Esophagus squamous epithelium (tissue), 5 donors: ENCODE results near the gene ALDH5A1. TPM values are rescaled to one million over a fixed set of nuclear protein-coding genes. Genes with fewer than 3 reads are reported as not detected.

ENCODE experiments used
- DNase-seq: peaks from one replicate; lab custom pipeline; 2025; lab: John Stamatoyannopoulos, UW
- H3K27ac ChIP-seq, 4 donors: fragments of 200-600 bp; sonication (generic); one replicate each; pipeline ENCODE4 v1.5.1; 2016 to 2019; ENCODE audit warnings: mild to moderate bottlenecking in 1 of 4
- H3K27me3 ChIP-seq, 4 donors: fragments of 200-600 bp; sonication (generic); 1 replicate in 3 of 4; 2 replicates in 1 of 4; pipeline versions ENCODE4 v1.5.1 to v1.6.0; 2017 to 2021; ENCODE audit warnings: antibody characterized with exemption in 1 of 4
- H3K36me3 ChIP-seq, 3 donors: fragments of 200-600 bp; sonication (generic); one replicate each; pipeline ENCODE4 v1.5.1; 2016 to 2019
- H3K4me1 ChIP-seq, 3 donors: fragments of 200-600 bp; sonication (generic); one replicate each; pipeline ENCODE4 v1.5.1; 2017 to 2019
- H3K4me3 ChIP-seq, 4 donors: fragments of 200-600 bp; sonication (generic); 1 replicate in 3 of 4; 2 replicates in 1 of 4; pipeline ENCODE4 v1.5.1; 2016 to 2019; ENCODE audit warnings: mild to moderate bottlenecking in 2 of 4, moderate library complexity in 1 of 4
- H3K9me3 ChIP-seq, 3 donors: fragments of 200-600 bp; sonication (generic); one replicate each; pipeline ENCODE4 v1.5.1; 2016 to 2019
- POLR2A ChIP-seq, 4 donors: fragments of 450-650 bp; IDR thresholded peaks; one replicate each; pipeline ENCODE4 v1.6.1; 2017; ENCODE audit warnings: antibody characterized with exemption in 4 of 4, mild to moderate bottlenecking in 4 of 4, moderate library complexity in 3 of 4
- WGBS, 2 donors: methylation state at CpG; one replicate each; pipeline ENCODE4 v1.1.5; 2018; 5-methylcytosine and 5-hydroxymethylcytosine counted together
- intact Hi-C: fragments of 100-400 bp; cut with DNase I; formaldehyde crosslinking; loops from one replicate; pipeline ENCODE4 v1.15.0; 2022
- total RNA-seq, 4 donors: library from RNA; depleted of rRNA; stranded (reverse); fragments of >200 nt; gene quantifications; one replicate each; pipeline ENCODE4 v1.1.0, GENCODE V29; 2016
- TF ChIP-seq, protein P1 (sequence below), 6 experiments: fragments of 450-650 bp in 4 of 6; fragments of 200-600 bp in 2 of 6; sonication (generic) in 2 of 6; IDR thresholded peaks; one replicate each; pipeline ENCODE4 v1.5.1; 2016 to 2019; ENCODE audit warnings: antibody characterized with exemption in 6 of 6, mild to moderate bottlenecking in 4 of 6, moderate library complexity in 4 of 6
- donor health status: DM: yes; HTN: yes; CAD: no.

The ALDH5A1 gene
- total RNA-seq, 4 donors from 2014 or later = 4.0 to 9.6 (median 6.0) TPM

DNA sequence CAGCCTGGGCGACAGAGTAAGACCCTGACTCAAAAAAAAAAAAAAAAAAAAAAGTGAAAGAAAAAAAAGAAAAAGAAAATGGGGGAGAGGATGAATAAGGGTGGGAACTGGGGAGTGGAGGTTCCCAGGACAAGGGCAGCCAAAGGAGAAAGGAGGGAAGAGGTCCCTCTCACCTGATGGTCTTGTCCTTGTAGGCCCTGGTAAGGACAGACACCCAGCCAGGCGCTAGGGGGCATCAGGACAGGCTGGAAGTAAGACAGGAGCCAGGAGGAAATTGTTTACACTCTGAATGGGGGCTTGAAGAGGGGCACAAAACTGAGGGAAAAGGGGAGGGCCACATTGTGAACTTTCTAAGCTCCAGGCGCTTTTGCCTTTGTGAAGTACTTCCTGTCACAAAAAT, 2.3 kb upstream of the ALDH5A1 start:
- no peak for TF ChIP-seq POLR2A (IDR thresholded peaks at IDR 0.05)
- TF ChIP-seq, protein P1, sequence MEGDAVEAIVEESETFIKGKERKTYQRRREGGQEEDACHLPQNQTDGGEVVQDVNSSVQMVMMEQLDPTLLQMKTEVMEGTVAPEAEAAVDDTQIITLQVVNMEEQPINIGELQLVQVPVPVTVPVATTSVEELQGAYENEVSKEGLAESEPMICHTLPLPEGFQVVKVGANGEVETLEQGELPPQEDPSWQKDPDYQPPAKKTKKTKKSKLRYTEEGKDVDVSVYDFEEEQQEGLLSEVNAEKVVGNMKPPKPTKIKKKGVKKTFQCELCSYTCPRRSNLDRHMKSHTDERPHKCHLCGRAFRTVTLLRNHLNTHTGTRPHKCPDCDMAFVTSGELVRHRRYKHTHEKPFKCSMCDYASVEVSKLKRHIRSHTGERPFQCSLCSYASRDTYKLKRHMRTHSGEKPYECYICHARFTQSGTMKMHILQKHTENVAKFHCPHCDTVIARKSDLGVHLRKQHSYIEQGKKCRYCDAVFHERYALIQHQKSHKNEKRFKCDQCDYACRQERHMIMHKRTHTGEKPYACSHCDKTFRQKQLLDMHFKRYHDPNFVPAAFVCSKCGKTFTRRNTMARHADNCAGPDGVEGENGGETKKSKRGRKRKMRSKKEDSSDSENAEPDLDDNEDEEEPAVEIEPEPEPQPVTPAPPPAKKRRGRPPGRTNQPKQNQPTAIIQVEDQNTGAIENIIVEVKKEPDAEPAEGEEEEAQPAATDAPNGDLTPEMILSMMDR (IDR thresholded peaks at IDR 0.05) = no peak
- intact Hi-C loops = no loop called here
- 76 to 90% methylated on average over 3 of the region's 3 CpGs for WGBS, 2 donors
- Histone ChIP-seq H3K27ac (no peak overlapping the region), H3K27me3 (no peaks in the 10 kb centered on the region), H3K4me3 (no peak overlapping the region), H3K9me3 (no peaks in the 10 kb centered on the region), H3K36me3 (peaks cover 0 to 6% (median 0%) of the 10 kb centered on the region in 3 donors), H3K4me1 (peaks cover 6 to 33% (median 14%) of the 10 kb centered on the region in 3 donors)
- no peak for DNase-seq

DNA sequence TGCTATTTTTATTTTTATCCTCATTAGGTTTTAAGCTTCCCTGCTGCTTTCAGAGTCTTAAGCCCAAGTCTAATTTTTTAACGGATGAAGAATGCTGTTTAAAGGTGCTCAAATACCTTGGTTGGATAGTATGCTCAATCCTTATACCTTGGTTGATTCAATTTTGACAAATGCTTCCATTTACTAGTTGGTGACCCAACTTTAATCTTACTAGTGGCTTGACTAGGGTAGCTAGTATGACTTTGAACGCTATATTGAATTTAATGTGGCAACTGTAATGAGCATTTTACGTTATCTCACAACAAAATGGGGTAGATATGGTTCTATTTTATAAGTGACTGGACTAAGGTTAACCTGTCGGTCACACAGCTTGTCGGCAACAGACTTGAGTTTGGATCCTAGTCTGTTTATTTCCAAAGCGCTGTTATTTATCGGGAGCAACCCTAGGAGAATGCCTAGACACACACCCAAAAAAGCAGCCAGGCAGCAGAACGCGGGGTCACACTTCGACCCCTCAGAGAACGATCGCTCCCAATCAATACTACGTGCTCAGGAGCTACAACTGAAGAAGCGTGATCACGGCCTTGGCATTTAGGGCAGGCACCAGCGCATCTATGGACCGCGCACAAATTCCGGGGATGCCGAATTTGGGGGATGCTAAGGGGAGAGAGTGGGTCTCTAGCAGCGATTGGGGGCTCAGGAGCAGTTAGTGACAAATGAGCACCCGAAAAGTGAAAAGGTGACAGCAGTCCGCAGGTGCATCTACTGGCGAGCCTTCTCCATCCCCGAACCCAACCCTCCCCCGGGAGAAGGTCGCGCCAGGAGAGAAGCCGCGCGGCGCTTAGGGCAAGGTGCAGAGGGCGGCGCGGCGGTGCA, 586 bp upstream of the ALDH5A1 start:
- TF ChIP-seq, protein P1 (IDR thresholded peaks at IDR 0.05) = peak in 1 of 6 experiments; percentile 4
- TF ChIP-seq POLR2A (IDR thresholded peaks at IDR 0.05) = no peak
- 16 to 27% methylated on average over 23 to 33 of the region's 36 CpGs for WGBS, 2 donors
- Histone ChIP-seq H3K4me1 (peaks cover 6 to 33% (median 14%) of the 10 kb centered on the region in 3 donors), H3K9me3 (no peaks in the 10 kb centered on the region), H3K36me3 (peaks cover 0 to 6% (median 0%) of the 10 kb centered on the region in 3 donors), H3K27me3 (no peaks in the 10 kb centered on the region), H3K27ac (peak overlapping the region; percentile 72 to 86 (median 76)), H3K4me3 (peak overlapping the region; percentile 61 to 93 (median 70))
- DNase-seq = no peak
- intact Hi-C loops = no loop called here

DNA sequence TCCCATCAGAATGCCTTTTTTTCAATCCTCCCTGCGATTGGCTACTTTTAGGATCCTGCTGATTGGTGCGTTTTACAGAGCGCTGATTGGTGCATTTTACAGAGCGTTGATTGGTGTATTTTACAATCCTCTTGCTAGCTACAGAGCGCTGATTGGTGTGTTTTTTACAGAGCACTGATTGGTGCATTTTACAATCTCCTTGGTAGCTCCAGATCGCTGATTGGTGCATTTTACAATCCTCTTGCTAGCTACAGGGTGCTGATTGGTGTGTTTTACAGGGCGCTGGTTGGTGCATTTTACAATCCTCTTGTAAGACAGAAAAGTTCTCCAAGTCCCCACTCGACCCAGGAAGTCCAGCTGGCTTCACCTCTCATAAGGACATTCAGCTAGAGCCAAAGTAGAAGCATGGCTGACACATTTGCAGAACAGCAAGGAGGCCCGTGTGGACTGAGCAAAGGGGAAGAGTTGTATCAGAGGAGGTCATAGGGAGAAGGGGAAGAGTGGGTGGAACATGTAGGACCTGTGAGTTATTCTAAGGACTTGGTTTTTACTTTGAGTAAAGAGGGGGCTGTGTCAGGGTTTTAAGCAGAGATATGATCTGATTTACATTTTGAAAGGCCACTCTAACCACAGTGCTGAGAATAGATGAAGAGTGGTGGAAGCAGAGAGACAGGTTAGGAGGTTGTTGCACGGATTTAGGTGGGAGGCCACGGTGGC, 2.6 kb downstream of the ALDH5A1 start:
- no peak for TF ChIP-seq POLR2A (IDR thresholded peaks at IDR 0.05)
- TF ChIP-seq, protein P1 (IDR thresholded peaks at IDR 0.05) = no peak
- intact Hi-C loops = no loop called here
- no peak for DNase-seq
- Histone ChIP-seq H3K4me3 (no peak overlapping the region), H3K27me3 (no peaks in the 10 kb centered on the region), H3K9me3 (no peaks in the 10 kb centered on the region), H3K36me3 (peaks cover 0 to 6% (median 0%) of the 10 kb centered on the region in 3 donors), H3K4me1 (peaks cover 6 to 22% (median 14%) of the 10 kb centered on the region in 3 donors), H3K27ac (no peak overlapping the region)
- 93% methylated on average over 10 to 11 of the region's 11 CpGs for WGBS, 2 donors

DNA sequence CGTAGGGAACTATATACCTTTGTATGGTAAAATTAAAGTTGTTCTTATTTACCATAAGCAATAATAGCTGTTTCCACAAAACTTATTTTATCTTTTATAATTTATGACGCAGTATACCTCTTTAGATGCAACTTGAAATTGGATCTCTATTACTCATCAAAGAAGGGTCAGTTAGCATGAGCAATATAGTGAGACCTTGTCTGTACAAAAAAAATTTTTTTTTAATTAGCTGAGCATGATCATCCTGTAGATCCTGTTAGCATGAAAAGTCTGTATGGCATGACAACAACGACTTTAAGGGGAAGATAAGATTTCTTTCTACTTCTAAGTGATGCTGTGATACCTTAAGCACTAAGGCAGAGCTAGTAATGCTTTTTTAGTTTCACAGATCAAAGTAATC, 5.9 kb downstream of the ALDH5A1 start:
- intact Hi-C loops = no loop called here
- no peak overlapping the region for H3K4me3 ChIP-seq
- H3K9me3 ChIP-seq = no peaks in the 10 kb centered on the region
- no peaks in the 10 kb centered on the region for H3K27me3 ChIP-seq
- no peak for TF ChIP-seq POLR2A (IDR thresholded peaks at IDR 0.05)
- TF ChIP-seq, protein P1 (IDR thresholded peaks at IDR 0.05) = no peak
- no peak for DNase-seq
- no peak overlapping the region for H3K27ac ChIP-seq
- H3K4me1 ChIP-seq = peaks cover 0 to 8% (median under 1%) of the 10 kb centered on the region in 3 donors
- H3K36me3 ChIP-seq = peaks cover 0 to 33% (median 0%) of the 10 kb centered on the region in 3 donors
- WGBS, 2 donors = 76 to 85% methylated on average over 3 of the region's 3 CpGs
